HG02970 (cell line): ENCODE data around the gene FAR2.
A peak's percentile ranks its signal among the peaks of the same experiment; 100 is the strongest.

Experiments
- ATAC-seq: cut with Tn5 transposase; IDR thresholded peaks from one replicate; pipeline ENCODE4 v1.9.1; 2021; ENCODE audit warnings: mild to moderate bottlenecking, moderate library complexity, moderate number of reproducible peaks; ENCODE audit not compliant: unreplicated experiment, low FRiP score

Gene FAR2

GRCh38 chr12:29310899-29311298, 161.8 kb downstream of the FAR2 start:
- ATAC-seq: no peak

GRCh38 chr12:29314416-29314815, 165.3 kb downstream of the FAR2 start:
- no peak for ATAC-seq

- ATAC-seq: no peak
Measured at GRCh38 chr12:29316752-29317151, 167.7 kb downstream of the FAR2 start.

- ATAC-seq: peak; percentile 88
Measured at GRCh38 chr12:29317556-29318363, 168.7 kb downstream of the FAR2 start.

- ATAC-seq: no peak
Measured at GRCh38 chr12:29320295-29321085, 171.4 kb downstream of the FAR2 start.

- ATAC-seq: no peak
Measured at GRCh38 chr12:29322157-29322556, 173.1 kb downstream of the FAR2 start.

- no peak for ATAC-seq
Measured at GRCh38 chr12:29329411-29329810, 180.3 kb downstream of the FAR2 start.

GRCh38 chr12:29333178-29333577, 184.1 kb downstream of the FAR2 start:
- ATAC-seq: no peak

GRCh38 chr12:29334937-29335336, 185.9 kb downstream of the FAR2 start:
- no peak for ATAC-seq

GRCh38 chr12:29337325-29337724, 188.2 kb downstream of the FAR2 start:
- no peak for ATAC-seq

- no peak for ATAC-seq
Measured at GRCh38 chr12:29343022-29343799, 194.1 kb downstream of the FAR2 start.

- no peak for ATAC-seq
Measured at GRCh38 chr12:29346769-29347421, 197.8 kb downstream of the FAR2 start.

- no peak for ATAC-seq
Measured at GRCh38 chr12:29350080-29350479, 201.0 kb downstream of the FAR2 start.

- no peak for ATAC-seq
Measured at GRCh38 chr12:29354954-29355353, 205.9 kb downstream of the FAR2 start.

GRCh38 chr12:29365091-29365490, 216.0 kb downstream of the FAR2 start:
- no peak for ATAC-seq

- no peak for ATAC-seq
Measured at GRCh38 chr12:29374012-29374411, 224.9 kb downstream of the FAR2 start.

GRCh38 chr12:29374913-29375312, 225.8 kb downstream of the FAR2 start:
- ATAC-seq: no peak

- ATAC-seq: no peak
Measured at GRCh38 chr12:29376118-29376517, 227.0 kb downstream of the FAR2 start.

GRCh38 chr12:29380536-29381523, 231.8 kb downstream of the FAR2 start, which contains the start of gene ERGIC2:
TSS of gene ERGIC2 (minus strand) at chr12:29381172. CDS start at chr12:29371633, 9,539 bp downstream.
- peak; percentile 98 for ATAC-seq
